OCI-LY3 (cell line): ENCODE measurements around the gene MIA3.

ENCODE experiments used
- CTCF ChIP-seq: fragments of 200-600, 300-600 bp; sonication (generic); IDR thresholded peaks from 2 replicates; pipeline ENCODE4 v1.5.1; 2014; ENCODE audit warnings: antibody characterized with exemption, low read length, low read depth
- EZH2phosphoT487 ChIP-seq: fragments of 200-600 bp; shearing (Covaris generic); IDR thresholded peaks from 2 replicates; pipeline ENCODE4 v1.6.1; 2018; ENCODE audit warnings: antibody characterized with exemption, mixed run types, low read depth

DNA sequence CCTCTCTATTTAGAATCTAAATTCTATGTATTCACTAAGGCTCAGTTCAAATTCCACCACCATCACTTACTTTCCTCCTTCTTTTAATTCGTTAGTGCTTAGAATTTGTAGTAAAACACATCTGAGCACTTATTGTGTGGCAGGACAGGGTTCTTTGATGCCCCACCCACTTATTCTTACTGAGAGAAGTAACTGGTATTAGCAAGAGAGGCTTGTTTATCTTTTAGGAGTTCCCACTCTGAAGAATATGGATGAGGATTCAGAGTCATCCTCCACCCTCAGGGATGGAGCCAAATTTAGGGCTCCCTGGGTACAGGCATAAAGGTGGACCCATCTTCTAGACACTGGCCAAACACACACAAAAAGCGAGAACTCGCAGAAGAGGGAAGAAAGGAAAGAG, 16.6 kb upstream of the MIA3 start:
- TF ChIP-seq EZH2phosphoT487 (no peak), CTCF (no peak)
